GM10248 (cell line): ENCODE measurements around the gene TUFM.

Source experiments
- CTCF ChIA-PET: fragments of 300-600 bp; sonication (Branson Sonifier 250); formaldehyde crosslinking; extraction: SDS; loops from one replicate; lab custom pipeline; 2021; ENCODE audit warnings: antibody characterized with exemption; lab: Yijun Ruan, JAX
- POLR2A ChIA-PET: fragments of 350-650 bp; sonication (Branson Sonifier 250); formaldehyde crosslinking; extraction: SDS; loops from one replicate; lab custom pipeline; 2020; ENCODE audit warnings: antibody characterized with exemption; lab: Yijun Ruan, JAX
- DNase-seq: peaks from one replicate; pipeline ENCODE4 v3.0.0; 2012; ENCODE audit errors: extremely low spot score
- TF ChIP-seq, protein P1 (sequence below): IDR thresholded peaks from 2 replicates; pipeline ENCODE4 v1.5.1; 2012; ENCODE audit warnings: mild to moderate bottlenecking, low read depth; ENCODE audit errors: extremely low read depth, missing control alignments, control extremely low read depth

Gene TUFM

DNA sequence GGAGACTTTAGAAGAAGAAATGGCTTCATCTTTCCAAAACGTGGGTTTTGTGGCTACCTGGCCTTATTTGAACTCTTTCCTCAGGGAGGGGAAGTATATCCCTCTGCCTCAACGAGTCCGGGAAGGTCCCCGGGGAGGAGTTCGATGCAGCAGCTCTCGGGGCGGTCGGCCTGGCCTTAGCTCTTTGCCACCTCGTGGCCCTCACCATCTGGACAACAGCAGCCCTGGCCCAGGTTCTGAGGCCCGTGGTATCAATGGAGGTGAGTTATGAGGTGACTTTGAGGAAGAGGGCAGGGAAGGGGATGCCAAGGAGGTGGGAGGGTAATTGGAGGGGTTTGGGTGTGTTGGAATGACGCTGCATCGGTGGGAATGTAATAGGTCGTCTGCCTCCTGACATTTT lies 15.6 kb downstream of the TUFM start:
- ChIA-PET POLR2A (interaction anchor here (1.1 kb wide), 1 partner anchor 16 kb away, joined by 3 read pairs; the partner anchor contains the start of gene TUFM), CTCF (no interaction called here)
- DNase-seq, result no peak
- TF ChIP-seq, protein P1, sequence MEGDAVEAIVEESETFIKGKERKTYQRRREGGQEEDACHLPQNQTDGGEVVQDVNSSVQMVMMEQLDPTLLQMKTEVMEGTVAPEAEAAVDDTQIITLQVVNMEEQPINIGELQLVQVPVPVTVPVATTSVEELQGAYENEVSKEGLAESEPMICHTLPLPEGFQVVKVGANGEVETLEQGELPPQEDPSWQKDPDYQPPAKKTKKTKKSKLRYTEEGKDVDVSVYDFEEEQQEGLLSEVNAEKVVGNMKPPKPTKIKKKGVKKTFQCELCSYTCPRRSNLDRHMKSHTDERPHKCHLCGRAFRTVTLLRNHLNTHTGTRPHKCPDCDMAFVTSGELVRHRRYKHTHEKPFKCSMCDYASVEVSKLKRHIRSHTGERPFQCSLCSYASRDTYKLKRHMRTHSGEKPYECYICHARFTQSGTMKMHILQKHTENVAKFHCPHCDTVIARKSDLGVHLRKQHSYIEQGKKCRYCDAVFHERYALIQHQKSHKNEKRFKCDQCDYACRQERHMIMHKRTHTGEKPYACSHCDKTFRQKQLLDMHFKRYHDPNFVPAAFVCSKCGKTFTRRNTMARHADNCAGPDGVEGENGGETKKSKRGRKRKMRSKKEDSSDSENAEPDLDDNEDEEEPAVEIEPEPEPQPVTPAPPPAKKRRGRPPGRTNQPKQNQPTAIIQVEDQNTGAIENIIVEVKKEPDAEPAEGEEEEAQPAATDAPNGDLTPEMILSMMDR, result no peak

DNA sequence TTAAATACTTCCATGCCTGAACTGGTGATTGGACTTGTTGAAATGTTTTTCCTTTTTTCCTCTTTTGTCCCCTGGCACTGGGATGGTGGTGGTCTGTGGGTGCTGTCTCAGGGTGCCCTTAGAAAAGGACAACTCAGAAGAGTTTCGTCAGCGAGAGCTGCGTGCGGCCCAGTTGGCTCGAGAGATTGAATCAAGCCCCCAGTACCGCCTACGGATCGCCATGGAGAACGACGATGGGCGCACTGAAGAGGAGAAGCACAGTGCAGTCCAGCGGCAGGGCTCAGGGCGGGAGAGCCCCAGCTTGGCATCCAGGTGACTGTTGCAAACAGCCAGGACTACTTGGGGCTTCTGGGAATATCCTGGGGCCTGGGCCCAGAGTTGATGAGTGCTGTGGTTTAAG lies 16.4 kb downstream of the TUFM start:
- TF ChIP-seq, protein P1, result no peak
- DNase-seq, result no peak
- ChIA-PET CTCF (interaction anchor here (2.9 kb wide), 1 partner anchor 17 kb away, joined by 12 read pairs; the partner anchor contains the start of gene TUFM), POLR2A (interaction anchor here (0.6 kb wide), 1 partner anchor 454 kb away, joined by 4 read pairs; no protein-coding TSS in a partner anchor)

DNA sequence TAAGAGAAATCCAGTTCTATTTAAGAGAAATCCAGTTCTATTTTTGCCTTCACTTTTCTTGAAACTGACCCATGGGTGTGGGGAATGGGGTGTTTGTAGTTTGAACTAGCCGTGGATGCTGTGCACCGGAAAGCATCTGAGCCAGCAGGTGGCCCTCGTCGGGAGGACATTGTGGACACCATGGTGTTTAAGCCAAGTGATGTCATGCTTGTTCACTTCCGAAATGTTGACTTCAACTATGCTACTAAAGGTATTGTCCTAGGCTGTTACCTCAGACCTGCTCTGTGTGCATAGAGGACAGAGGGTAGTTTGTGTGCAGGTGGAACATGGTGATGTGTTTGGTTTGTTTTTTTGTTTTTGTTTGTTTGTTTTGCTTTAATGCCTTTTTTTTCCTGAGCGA lies 20.0 kb downstream of the TUFM start:
- ChIA-PET CTCF (no interaction called here), POLR2A (interaction anchor here (0.6 kb wide), 1 partner anchor 127 kb away, joined by 5 read pairs; no protein-coding TSS in a partner anchor)
- DNase-seq, result no peak
- TF ChIP-seq, protein P1, result no peak

DNA sequence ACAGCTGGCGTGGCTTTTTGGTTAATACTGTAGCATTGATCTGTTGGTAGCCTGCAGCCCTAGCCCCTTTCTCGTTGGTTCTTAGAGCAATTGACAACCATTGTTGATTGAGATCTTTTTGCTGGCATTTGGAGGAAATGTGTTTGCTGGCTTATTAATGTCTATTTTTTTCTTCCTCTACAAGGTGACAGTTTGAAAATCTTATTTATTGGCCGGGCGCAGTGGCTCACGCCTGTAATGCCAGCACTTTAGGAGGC lies 21.5 kb downstream of the TUFM start:
- DNase-seq, result no peak
- TF ChIP-seq, protein P1, result no peak
- CTCF ChIA-PET, result no interaction called here
- POLR2A ChIA-PET, result interaction anchor here (1.1 kb wide), 1 partner anchor 11 kb away, joined by 3 read pairs; no protein-coding TSS in a partner anchor

DNA sequence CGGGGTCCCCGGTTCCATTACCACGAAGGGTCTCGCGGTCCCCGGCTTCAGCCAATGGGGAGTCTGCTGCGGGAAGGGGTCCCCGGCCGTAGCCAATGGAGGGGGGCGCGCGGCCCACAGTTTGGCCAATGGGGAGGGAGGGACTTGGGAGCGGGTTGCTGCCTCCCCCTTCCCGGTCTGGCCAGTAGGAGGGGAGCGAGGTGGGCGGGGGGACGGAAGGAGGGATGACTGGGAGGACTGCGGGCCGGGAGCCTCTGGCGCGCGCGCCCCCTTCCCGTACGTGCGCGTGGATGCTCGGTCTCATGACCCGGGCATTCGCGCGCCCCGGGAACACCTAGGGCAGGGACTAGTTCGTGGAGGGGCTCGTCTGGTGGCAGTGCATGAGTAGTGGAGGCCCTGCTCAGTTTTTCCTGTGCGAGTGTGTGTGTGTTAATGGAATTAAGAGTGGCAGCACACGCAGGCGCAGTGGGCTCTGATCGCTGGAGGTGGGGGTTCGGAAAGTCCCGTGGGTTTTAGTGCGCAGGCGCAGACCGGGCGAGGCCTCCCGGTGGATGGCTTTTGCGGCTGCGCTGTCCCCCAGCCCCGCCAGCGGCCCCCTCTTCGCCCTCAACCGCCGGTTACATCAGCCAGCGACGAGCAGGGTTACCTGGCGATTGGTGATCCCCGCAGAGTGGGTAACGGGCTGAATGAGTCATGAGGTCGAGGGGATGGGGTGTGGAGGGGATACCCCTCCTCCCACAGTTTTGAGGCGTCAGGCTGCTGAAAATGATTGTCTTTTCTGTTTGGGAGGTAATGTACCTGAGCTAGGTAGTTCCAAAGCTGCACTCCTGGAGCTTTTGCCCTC lies 22.1 kb downstream of the TUFM start:
- peak; percentile 95 for DNase-seq
- ChIA-PET POLR2A (interaction anchor here (0.5 to 2.4 kb wide), 4 partner anchors 12 to 175 kb away, joined by 3 to 13 read pairs (median 4); partner anchors contain the start of gene TUFM), CTCF (interaction anchor here (1.4 to 1.9 kb wide), 2 partner anchors 21 to 121 kb away, joined by 3 to 7 read pairs; partner anchors contain the start of gene TUFM)
- TF ChIP-seq, protein P1, result no peak

DNA sequence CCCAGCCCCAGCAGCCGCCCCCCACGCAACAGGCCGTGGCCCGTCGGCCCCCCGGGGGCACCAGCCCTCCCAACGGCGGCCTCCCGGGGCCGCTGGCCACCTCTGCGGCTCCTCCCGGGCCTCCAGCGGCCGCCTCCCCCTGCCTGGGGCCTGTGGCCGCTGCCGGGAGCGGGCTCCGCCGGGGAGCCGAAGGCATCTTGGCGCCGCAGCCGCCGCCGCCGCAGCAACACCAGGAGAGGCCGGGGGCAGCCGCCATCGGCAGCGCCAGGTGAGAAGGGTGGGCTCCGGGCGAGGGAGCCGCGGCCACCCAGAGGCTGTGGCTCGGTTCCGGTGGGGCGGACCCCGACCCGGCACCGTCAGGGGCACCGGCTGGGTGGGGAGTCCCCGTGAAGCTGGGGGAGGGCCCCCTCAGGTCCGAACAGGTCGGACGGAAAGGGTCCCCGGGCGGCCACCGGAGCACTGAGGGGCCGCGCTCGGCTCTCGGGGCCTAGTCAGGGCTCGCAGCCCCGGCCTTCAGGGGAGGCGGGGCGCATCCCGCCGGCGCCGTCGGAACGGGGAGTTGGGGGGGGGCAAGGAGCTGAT lies 22.8 kb downstream of the TUFM start:
- ChIA-PET POLR2A (interaction anchor here (0.5 to 2.4 kb wide), 6 partner anchors 13 to 176 kb away, joined by 3 to 13 read pairs (median 4); partner anchors contain the start of genes SH2B1 and TUFM), CTCF (interaction anchor here (0.9 to 1.9 kb wide), 4 partner anchors 9 to 122 kb away, joined by 3 to 7 read pairs (median 5); partner anchors contain the start of gene TUFM)
- TF ChIP-seq, protein P1, result no peak
- no peak for DNase-seq
